Measurements from ENCODE around the gene CAMKK2.
"Not testable (repeated sequence)": the region's sequence is repeated elsewhere in the genome, so short reads cannot be mapped to it uniquely, and the experiment has no call there.

The CAMKK2 gene

GRCh38 chr12:121226399-121226798 lies 70.1 kb downstream of the CAMKK2 start:
- DNase-seq, result no peak

GRCh38 chr12:121224591-121224990 lies 71.9 kb downstream of the CAMKK2 start:
- DNase-seq, result no peak

GRCh38 chr12:121223292-121224285 lies 72.9 kb downstream of the CAMKK2 start:
- DNase-seq, result no peak

- DNase-seq, result no peak
Measured at GRCh38 chr12:121222847-121223246, 73.7 kb downstream of the CAMKK2 start.

GRCh38 chr12:121219353-121219986 lies 77.0 kb downstream of the CAMKK2 start:
- no peak for DNase-seq

- no peak for DNase-seq
Measured at GRCh38 chr12:121218588-121219352, 77.7 kb downstream of the CAMKK2 start.

GRCh38 chr12:121217761-121218160 lies 78.7 kb downstream of the CAMKK2 start:
- DNase-seq, result no peak

GRCh38 chr12:121217063-121217462 lies 79.4 kb downstream of the CAMKK2 start:
- DNase-seq, result no peak

GRCh38 chr12:121216102-121216501 lies 80.4 kb downstream of the CAMKK2 start:
- no peak for DNase-seq

- DNase-seq, result peak in 1 of 56 donors; percentile 9
Measured at GRCh38 chr12:121214855-121215745, 81.4 kb downstream of the CAMKK2 start.

GRCh38 chr12:121214166-121214777 lies 82.2 kb downstream of the CAMKK2 start:
- no peak for DNase-seq

GRCh38 chr12:121212875-121213274 lies 83.6 kb downstream of the CAMKK2 start:
- DNase-seq, result no peak

GRCh38 chr12:121209624-121210572 lies 86.6 kb downstream of the CAMKK2 start, which contains the start of gene P2RX4:
Gene P2RX4 (plus strand): TSS chr12:121210129. CDS start chr12:121210165, 36 bp downstream.
- DNase-seq, result peak in 55 of 56 donors; percentile 21 to 92 (median 76)

- DNase-seq, result peak in 1 of 56 donors; percentile 19
Measured at GRCh38 chr12:121209221-121209620, 87.3 kb downstream of the CAMKK2 start.

GRCh38 chr12:121208571-121208970 lies 87.9 kb downstream of the CAMKK2 start:
- DNase-seq, result not testable (repeated sequence)

GRCh38 chr12:121205491-121205890 lies 91.0 kb downstream of the CAMKK2 start:
- DNase-seq, result no peak

- no peak for DNase-seq
Measured at GRCh38 chr12:121203482-121203881, 93.0 kb downstream of the CAMKK2 start.
